AG08395 (cell line): Measurements from ENCODE around the gene NKTR.

Experiments used
- DNase-seq: peaks from one replicate; pipeline ENCODE4 v3.0.0; 2012; ENCODE audit warnings: mixed read lengths, low spot score

NKTR gene

DNA sequence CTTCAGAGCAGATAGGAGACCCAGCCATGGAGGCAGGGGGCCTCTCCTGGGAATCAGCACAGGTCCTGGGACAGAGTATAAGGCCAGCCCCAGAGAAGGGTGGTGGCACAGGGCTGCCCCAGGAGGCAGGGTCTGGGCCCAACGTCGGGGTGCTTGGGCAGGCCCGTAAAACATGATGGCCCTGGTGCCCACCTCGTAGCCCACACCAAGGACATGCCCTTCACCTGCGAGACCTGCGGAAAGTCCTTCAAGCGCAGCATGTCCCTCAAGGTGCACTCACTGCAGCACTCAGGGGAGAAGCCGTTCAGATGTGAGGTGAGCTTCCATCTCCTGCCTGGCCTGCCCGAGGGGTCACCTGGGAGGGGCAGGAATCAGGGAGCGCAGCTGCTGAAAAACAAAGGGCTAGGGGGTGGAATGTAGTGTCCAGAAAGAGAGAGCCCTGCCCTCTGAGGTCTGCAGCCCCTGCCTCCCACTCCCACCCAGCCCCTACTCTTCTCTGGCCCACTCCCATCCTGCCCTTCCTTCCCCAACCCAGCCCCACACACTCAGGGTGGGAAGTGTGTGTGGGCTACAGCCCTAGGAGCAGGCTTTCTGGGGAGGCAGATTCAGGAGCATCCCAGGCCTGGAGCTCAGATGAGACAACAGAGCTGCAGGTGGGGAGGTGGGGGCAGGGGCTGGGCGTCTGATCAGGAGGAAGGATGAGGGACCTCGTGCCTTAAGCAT is 62.5 kb downstream of the NKTR start:
- DNase-seq: no peak

DNA sequence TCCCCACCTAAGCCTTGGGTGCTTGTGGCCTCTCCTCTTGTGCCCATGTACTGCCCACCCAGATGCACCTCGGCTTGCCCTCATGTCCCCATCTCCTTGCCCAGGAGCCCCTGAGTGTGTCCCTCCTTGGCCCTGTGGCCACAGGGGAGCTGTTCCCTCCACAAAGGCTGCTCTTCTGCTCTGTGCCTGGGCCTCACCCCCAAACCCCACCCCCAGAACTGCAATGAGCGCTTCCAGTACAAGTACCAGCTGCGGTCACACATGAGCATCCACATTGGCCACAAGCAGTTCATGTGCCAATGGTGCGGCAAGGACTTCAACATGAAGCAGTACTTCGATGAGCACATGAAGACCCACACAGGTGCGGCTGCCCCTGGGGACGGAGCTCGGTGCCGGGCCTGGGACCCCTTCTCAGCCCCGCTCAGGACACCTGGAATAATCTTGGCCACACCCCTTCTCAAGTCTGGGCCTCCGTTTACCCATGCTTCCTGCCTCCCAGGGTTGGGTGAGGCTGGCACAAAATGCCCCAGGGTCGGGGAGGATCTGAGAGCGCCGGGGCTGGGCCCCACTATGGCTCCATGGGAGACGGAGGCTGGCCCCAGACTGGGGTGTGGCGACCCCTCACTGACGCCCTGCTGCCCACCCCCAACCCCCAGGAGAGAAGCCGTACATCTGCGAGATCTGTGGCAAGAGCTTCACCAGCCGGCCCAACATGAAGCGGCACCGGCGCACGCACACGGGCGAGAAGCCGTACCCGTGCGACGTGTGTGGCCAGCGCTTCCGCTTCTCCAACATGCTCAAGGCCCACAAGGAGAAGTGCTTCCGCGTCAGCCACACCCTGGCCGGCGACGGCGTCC is 63.3 kb downstream of the NKTR start:
- DNase-seq: no peak

DNA sequence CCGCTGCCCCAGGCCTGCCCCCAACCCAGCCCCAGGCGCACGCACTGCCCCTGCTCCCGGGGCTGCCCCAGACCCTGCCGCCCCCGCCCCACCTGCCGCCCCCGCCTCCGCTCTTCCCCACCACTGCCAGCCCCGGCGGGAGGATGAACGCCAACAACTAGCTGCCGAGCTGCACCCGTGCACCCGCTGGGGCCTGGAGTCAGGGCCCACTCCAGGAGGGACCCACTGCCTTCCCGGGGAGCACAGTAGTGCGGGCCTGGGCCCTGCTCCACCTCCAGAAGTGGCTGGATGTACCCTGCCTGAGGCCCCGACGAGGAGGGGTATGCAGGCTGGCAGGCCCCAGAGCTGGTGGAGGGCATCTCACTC is 63.9 kb downstream of the NKTR start:
- DNase-seq: no peak

DNA sequence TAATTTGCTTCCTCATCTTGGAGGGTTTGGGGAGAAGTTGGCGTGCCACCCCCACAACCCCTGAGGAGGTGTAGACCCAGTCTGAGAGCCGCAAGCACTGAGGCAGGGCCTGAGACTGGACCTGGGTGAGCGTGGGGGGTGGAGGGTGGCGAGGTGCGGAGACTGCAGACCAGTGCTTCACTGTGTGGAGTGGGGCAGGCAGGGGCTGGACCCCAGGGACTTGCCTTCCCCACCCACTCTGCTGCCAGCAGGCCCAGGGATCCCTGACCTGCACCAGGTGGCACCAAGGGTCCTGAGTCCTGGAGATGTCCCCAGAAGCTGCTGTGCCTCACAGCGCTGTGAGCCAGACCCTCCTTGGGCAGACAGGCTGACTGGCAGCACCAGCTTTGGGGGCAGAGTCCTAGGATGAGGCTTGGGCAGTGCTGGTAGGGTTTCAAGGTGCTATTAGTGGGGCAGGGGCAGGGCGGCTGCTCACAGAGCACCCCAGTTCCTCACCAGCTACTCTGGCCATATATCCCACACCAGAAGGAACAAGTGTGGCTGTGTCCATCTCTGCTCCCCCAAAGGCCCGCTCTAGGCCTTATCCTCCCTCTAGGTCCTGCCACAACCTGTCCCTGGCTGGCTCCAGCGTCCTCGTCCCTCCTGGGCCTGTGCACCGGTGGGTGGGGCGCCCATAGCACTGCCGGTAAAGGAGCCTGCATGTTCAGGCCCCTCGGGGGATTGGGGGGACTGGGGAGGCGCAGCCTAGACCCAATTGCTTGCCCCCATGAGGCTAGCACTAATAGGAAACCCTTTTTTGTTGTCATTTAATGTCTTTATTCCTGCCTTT is 64.8 kb downstream of the NKTR start:
- DNase-seq: no peak

DNA sequence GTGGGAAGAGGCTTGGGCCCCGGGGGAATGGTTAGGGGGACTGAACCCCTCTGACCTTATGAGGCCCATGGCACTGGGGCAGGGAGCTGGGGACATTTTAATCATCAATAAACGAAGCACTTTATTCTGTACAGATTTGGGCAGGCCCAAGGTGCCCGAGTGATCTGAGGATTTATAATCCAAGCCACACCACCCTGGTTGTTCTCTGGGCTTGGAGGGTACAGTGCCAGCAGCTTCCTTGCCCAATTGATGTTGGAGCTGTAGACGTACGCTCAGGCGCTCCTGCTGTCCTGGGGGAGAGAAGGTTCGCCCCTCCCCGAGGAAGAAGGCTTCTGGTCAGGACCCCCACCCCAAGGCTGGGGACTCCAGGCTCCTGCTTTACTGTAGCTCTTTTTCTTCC is 65.5 kb downstream of the NKTR start:
- DNase-seq: no peak

DNA sequence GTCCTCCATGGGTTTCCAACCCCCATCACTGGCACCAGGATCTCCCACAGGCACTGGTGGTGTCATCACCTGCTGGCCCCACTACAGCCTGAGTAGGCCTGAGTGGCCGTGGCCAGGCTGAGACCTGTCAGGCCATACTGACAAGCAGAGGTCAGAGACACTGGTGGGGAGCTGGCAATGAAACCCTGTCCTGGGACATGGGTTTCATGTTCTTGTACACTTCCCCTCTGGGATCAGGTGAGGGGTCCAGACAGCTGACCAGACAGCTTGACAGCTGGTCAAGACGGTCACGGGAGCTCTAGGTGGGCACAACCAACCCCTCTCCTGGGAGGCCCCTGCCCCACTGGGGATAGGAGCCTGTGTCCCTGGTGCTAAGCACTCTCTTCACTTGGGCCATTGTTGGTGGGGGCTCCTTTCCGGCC is 66.1 kb downstream of the NKTR start:
- no peak for DNase-seq

DNA sequence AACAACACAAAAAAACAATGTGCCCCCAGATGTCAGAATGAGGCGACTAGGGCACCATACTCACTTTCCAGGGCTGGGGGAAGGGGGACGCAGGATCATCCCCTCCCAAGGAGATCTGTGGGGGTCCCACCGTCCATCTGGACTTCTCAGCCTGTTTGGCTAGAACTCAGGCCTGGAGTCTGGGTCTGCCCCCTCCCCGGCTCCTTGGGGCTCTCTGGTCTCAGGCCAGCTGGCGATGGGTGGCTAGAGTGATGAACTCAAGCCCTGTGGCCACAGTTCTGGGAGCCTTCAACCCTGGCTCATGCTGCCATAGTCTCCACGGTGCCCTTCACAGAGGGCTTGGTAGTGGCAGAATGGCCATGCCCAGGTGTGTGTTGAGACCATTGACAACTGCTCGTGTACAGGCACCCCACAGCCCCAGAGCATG is 66.6 kb downstream of the NKTR start:
- DNase-seq: no peak

DNA sequence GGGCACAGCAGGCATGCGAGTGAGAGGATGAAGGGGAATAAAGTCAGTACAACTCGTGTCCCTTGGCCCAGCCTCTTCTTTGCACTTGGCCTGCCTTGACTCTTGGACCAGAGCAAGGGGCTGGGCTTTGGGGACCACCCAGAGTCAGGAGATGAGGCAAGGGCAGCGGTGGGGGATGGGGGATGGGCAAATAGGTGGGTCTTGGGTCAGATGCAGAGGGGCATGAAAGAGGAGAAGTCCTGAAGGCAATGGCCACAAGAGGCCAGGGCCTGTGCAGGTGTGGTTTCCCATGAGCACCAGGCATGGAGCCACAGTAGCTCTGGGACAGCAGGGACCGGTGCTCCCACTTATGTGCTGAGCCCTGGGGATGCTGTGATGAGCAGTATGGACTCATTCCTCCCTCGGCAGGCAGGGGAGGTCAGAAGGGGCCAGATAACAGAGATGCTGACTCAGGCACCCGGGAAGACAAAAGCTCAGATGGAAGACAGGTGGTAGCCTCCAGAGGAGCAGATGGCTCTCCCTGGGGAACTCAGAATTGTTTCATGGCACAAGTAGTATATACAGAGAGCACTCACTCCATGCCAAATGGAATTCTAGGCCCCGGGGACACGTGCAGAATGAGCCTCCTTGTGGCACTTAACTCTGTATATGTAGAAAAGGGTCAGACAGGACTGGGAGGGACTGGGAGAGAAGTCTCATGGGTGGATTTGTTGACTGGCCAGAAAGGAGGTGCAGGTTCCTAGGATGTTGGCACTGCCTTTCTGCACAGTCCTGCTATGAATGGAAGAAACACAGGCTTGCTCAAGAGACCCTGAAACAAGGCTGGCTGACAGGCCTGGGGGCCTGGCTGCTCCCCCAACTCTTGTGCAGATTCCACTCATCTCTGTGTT is 67.3 kb downstream of the NKTR start:
- DNase-seq: no peak

DNA sequence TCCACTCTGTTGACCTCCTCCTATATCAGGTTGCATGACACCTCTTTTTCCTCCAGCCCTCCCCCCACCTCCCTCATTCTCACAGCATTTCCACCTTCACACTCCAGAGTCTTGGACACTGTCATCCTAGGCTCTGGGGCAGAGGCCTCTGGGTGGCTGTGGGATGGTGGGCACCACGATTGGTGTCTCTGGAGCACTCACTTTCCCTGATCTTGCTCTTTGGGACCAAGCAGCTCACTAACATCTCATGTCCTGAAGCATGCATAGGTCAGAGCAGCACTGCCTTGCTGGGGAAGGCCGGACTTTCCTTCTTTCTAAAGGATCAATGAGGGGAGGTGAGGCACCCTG is 67.9 kb downstream of the NKTR start:
- DNase-seq: no peak

DNA sequence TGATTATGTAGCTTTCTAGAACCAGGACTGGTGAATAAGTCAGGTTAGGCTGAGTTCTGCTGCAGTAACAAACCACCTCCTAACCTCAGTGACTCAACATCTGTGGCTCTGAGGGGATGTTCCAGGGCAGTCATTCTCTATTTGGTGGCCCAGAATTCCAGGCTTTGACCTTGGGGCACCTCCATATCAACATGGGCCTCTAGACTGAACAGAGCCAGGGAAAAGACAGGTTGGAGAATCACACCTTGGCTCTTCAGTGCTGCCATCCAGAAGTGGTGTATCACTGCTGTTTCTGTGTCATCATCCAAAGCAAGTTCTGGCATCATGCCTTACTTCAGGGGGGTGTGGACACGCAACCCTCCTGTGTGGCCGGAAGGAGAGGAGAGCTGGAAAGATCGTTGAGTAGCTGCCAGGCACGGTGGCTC is 68.3 kb downstream of the NKTR start:
- no peak for DNase-seq

DNA sequence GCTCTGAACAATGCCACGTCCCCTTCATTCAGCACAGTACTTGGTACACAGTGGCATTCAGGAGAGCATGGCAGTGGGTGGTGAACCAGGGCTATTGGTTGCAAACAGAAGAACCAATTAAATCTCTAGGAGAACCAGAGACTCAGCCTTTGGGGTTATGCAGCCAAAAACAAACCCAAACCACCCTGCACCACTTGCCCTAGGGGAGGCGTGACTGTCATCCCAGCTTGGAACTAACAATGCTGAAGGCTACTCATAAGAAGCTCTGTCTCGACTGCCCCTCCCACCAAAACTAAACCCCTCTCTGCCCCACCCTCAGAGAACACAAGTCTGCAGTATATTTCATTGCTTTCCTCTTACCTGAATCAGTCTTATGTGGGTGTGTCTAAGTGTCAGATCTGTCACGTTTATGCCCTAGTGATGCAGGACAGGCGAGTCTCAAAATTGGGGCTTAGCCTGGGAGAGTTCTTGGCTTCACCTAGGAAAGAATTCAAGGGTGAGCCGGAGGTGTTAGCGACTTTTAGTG is 69.6 kb downstream of the NKTR start:
- no peak for DNase-seq

DNA sequence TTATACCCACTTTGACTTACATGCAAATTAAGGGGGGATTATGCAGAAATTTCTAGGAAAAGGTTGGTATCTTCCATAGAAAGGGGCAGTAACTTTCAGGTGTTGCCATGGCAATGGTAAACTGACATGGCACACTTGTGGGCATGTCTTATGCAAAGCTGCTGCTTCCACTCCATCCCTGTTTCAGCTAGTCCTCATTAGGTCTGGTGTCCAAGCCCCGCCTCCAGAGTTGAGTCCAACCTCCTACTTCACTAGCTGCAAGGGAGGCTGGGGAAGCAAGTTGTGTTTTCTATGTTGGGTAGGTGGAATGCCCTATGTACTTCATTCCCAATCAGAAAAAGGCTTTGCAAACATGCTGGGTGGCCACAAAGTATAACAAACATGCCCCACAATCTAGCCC is 70.2 kb downstream of the NKTR start:
- no peak for DNase-seq

DNA sequence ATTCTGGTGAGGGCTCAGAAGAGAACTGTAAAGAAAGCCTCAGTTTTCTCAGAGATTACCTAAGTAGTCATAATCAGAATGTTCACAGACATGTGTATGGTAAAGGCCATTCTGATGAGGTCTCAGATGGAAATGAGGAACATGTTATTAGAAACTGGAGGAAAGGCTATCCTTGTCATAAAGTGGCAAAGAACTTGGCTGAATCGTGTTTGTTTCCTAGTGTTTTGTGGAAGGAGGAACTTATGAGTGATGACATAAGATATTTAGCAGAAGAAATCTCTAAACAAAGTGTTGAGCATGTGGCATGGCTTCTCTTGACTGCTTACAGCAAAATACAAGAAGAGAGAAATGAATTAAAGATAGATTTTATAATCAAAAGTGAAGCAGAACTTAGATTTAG is 72.0 kb downstream of the NKTR start:
- DNase-seq: no peak

DNA sequence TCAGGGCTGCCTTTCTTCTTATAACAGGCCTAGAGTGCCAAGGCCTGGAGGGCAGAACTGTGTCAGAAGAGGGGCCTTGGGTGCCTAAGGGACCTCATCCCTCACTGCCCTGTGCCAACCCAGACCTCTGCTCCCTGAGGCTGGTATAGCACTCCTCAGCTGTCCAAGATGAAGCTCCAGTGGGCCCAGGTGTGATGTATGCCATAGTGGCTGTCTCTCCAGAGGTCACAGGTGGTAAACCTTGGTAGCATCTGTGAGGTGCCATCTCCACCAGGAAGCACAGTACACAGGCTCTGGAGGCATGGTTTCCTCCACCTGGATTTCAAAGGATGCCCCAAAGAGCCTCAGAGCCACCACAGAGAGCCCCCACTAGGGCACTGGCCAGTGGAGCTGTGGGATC is 72.6 kb downstream of the NKTR start:
- no peak for DNase-seq

DNA sequence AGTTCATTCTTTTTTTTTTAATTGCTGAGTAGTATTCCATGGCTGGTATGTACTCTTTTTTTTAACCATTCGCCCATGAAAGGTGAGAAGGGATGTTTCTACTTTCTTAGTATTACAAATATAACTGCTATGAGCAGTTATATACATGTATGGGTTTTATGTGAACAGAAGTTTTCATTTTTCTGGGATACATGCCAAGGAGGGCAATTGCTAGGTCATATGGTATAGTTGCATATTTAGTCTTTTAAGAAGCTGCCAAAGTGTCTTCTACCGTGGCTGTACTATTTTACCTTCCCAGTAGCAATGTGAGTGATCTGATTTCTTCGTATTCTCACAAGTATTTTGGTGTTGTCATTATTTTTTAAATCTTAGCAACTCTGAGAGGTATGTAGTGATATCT is 73.7 kb downstream of the NKTR start:
- no peak for DNase-seq

DNA sequence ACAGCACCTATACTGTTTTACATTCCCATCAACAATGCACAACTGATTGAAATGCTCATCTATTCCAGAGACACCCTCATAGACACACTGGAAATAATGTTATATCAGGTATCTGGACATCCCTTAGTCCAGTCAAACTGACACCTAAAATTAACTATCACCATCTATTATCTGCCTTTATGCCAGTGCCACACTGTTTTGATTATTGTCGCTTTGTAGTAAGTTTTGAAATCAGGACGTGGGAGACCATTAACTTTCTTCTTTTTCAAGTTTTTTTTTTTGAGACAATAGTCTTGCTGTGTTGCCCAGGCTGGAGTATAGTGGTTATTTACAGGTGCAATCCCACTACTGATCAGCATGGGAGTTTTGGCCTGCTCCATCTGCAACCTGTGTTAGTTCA is 75.4 kb downstream of the NKTR start:
- DNase-seq: no peak

DNA sequence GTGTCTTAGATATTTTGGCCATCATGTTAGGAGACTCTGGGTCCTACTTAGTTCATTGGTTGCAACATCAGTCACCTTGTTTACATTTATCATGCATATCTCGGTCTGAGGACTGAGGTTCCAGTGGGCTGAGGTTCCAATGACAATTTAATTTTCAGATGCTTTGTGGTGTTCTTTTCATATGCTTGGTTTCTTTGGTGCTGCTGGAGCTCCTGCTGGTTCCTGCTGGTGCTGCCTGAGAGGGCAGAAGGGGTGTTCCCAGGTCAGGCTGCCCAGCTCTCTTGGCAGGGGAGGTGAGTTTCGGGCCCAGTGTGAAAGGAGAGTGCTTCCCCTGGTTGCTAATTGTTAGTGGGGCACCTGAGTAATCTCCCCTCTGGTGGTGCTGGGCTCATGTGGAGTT is 78.0 kb downstream of the NKTR start:
- DNase-seq: no peak

DNA sequence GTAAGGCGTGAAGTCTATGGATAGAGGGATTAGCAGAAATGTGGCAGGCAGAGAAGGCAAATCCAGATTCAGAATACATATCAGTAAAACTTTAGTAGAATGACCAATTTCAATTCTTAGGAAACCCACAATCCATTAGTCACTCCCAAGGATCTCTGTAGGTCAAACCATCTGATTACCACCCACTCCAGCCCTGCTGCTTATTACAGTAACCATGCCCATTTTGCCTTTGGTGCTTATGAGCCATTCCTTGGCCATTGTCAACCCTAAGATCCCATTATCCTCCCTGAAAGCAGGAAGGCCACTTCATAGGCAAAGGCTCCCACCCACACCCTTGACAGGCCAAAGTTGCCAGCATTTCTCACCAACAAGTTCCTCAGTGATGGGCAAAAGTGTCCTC is 79.8 kb downstream of the NKTR start:
- DNase-seq: no peak

DNA sequence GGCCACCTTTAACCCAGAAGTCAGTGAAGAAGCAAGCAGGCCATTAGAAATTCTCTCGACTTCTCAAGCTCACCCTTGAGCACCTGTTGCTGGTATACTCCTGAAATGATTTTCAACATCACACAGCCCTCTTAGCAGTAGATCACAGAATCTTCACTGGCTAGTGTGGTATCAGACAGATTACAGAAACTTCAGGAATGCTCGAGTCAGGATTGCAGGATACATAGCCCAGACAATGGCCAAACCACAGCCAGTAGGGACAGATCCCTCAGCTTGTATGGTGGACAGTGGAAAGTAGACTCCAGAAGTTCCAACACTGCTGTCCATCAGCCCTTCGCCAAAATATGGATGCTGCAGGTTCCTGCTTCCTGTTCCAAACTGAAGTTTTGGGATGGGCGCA is 80.3 kb downstream of the NKTR start:
- peak; percentile 41 for DNase-seq

DNA sequence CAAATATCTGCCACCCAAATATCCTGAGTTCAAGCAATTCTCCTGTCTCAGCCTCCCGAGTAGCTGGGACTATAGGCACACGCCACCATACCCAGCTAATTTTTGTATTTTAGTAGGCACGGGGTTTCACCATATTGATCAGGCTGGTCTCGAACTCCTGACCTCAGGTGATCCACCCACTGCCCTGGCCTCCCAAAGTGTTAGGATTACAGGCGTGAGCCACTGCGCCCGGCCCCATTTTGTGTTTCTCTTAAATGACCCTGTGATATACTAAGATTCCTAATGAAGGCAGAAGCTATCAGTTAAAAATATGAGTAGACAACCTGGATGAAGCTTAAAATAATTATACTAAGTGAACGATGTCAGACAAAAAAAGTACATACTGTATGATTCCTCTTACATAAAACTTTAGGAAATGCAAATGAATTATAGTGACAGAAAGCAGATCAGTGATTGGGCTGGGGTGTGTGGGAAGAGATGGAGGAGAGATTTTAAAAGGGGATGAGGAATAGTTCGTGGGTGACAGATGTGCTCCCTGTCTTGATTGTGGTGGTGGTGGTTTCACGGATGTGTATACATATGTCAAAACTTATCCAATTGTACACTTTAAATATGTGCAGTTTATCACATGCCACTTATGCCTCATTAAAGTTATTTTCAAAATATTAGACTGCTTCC is 81.0 kb downstream of the NKTR start:
- DNase-seq: no peak
